H1 (cell line): ENCODE data around the gene MTPN. TPM values are rescaled to one million over a fixed set of nuclear protein-coding genes. Genes with fewer than 3 reads are reported as not detected.

Experiments used
- CTCF ChIA-PET: fragments of 300-600 bp; sonication (Branson Sonifier 250); formaldehyde crosslinking; loops from one replicate; lab custom pipeline; 2021; ENCODE audit not compliant: partially characterized antibody; lab: Charles Lee
- POLR2A ChIA-PET: fragments of 300-600 bp; sonication (Branson Sonifier 250); formaldehyde crosslinking; loops from one replicate; lab custom pipeline; 2021; ENCODE audit warnings: inconsistent platforms; ENCODE audit not compliant: partially characterized antibody; lab: Charles Lee
- DNase-seq, 2 experiments: peaks; one replicate each; pipeline versions ENCODE4 v3.0.0 to v3.0.0-alpha.2; 2010 to 2022; ENCODE audit warnings: low spot score in 2 of 2, low read depth in 1 of 2, mixed read lengths in 1 of 2
- FAIRE-seq: peaks from 2 replicates; lab custom pipeline; 2011; peaks lifted over from hg19 to GRCh38; lab: Jason Lieb, UNC
- H2AFZ ChIP-seq: 2 replicates; pipeline ENCODE4 v1.8.1; 2012; ENCODE audit warnings: low read length, inconsistent platforms
- H2AK5ac ChIP-seq: 2 replicates; pipeline ENCODE4 v1.6.1; 2013; ENCODE audit warnings: low read depth, low read length
- H2BK120ac ChIP-seq: replicated peaks from 2 replicates; pipeline ENCODE3; 2013; ENCODE audit warnings: low read depth, low read length, inconsistent platforms
- H2BK12ac ChIP-seq: 2 replicates; pipeline ENCODE4 v1.6.1; 2013; ENCODE audit warnings: low read depth, low read length
- H2BK15ac ChIP-seq: 2 replicates; pipeline ENCODE4 v1.6.1; 2013; ENCODE audit warnings: low read length
- H2BK20ac ChIP-seq: 2 replicates; pipeline ENCODE4 v1.6.1; 2013; ENCODE audit warnings: low read length
- H2BK5ac ChIP-seq: 2 replicates; pipeline ENCODE4 v1.6.1; 2013; ENCODE audit warnings: low read depth, low read length
- H3K14ac ChIP-seq: 2 replicates; pipeline ENCODE4 v1.6.1; 2013; ENCODE audit warnings: inconsistent platforms; ENCODE audit not compliant: insufficient read length
- H3K18ac ChIP-seq: 2 replicates; pipeline ENCODE4 v1.6.1; 2013; ENCODE audit warnings: low read length; ENCODE audit errors: extremely low read depth
- H3K23ac ChIP-seq: 2 replicates; pipeline ENCODE4 v1.6.1; 2013; ENCODE audit warnings: inconsistent platforms; ENCODE audit not compliant: insufficient read length
- H3K23me2 ChIP-seq: 2 replicates; pipeline ENCODE4 v1.6.1; 2013; ENCODE audit warnings: low read depth, low read length
- H3K27ac ChIP-seq: 2 replicates; pipeline ENCODE4 v1.6.1; 2011; ENCODE audit warnings: low read depth, low read length, inconsistent platforms
- H3K27me3 ChIP-seq, 4 experiments: replicated peaks in 1 of 4; 1 replicate in 1 of 4; 2 replicates in 3 of 4; pipeline versions ENCODE4 v1.6.1 to v1.8.1; 2011 to 2013; ENCODE audit warnings: low read length in 3 of 4, mild to moderate bottlenecking in 3 of 4, inconsistent platforms in 2 of 4, mixed read lengths in 2 of 4, moderate library complexity in 1 of 4; ENCODE audit not compliant: control insufficient read depth in 3 of 4, insufficient read depth in 3 of 4; ENCODE audit errors: extremely low read depth in 1 of 4
- H3K36me3 ChIP-seq, 4 experiments: 2 replicates each; pipeline versions ENCODE4 v1.6.1 to v1.8.1; 2011 to 2013; ENCODE audit warnings: mild to moderate bottlenecking in 4 of 4, low read length in 3 of 4, moderate library complexity in 2 of 4, control low read depth in 1 of 4, inconsistent platforms in 1 of 4; ENCODE audit not compliant: insufficient read depth in 4 of 4, control insufficient read depth in 2 of 4
- H3K4ac ChIP-seq: replicated peaks from 2 replicates; pipeline ENCODE3; 2013; ENCODE audit warnings: low read length, low read depth, mixed read lengths, inconsistent platforms; ENCODE audit not compliant: insufficient read length
- H3K4me1 ChIP-seq, 4 experiments: replicated peaks in 1 of 4; 1 replicate in 1 of 4; 2 replicates in 3 of 4; pipeline versions ENCODE4 v1.6.1 to v1.8.1; 2011 to 2013; ENCODE audit warnings: low read length in 3 of 4, inconsistent platforms in 2 of 4, mixed read lengths in 1 of 4; ENCODE audit not compliant: insufficient read depth in 4 of 4, control insufficient read depth in 3 of 4
- H3K4me2 ChIP-seq, 2 experiments: 2 replicates each; pipeline versions ENCODE4 v1.6.1 to v1.8.1; 2011 to 2013; ENCODE audit warnings: low read depth in 2 of 2, low read length in 2 of 2, control low read depth in 1 of 2, inconsistent platforms in 1 of 2, mild to moderate bottlenecking in 1 of 2; ENCODE audit not compliant: insufficient read depth in 1 of 2
- H3K4me3 ChIP-seq, 4 experiments: fragments of 200-600, 300-600 bp in 1 of 4; sonication (generic), shearing (Covaris generic), sonication (Bioruptor Twin) in 1 of 4; 2 replicates each; pipeline versions ENCODE4 v1.5.1 to v1.8.1; 2011 to 2016; ENCODE audit warnings: low read length in 4 of 4, low read depth in 3 of 4, control low read depth in 2 of 4, inconsistent platforms in 2 of 4, mild to moderate bottlenecking in 2 of 4, mixed read lengths in 1 of 4, moderate library complexity in 1 of 4; ENCODE audit not compliant: insufficient read depth in 2 of 4; ENCODE audit errors: extremely low read depth in 1 of 4
- H3K56ac ChIP-seq: replicated peaks from 2 replicates; pipeline ENCODE3; 2013; ENCODE audit warnings: low read depth, mild to moderate bottlenecking, mixed read lengths, low read length, inconsistent platforms; ENCODE audit not compliant: insufficient read length
- H3K79me1 ChIP-seq: 2 replicates; pipeline ENCODE4 v1.6.1; 2013; ENCODE audit warnings: low read depth, low read length, control low read depth
- H3K79me2 ChIP-seq, 2 experiments: 2 replicates each; pipeline versions ENCODE4 v1.6.1 to v1.8.1; 2012 to 2013; ENCODE audit warnings: low read length in 2 of 2, mild to moderate bottlenecking in 2 of 2, inconsistent platforms in 1 of 2; ENCODE audit not compliant: insufficient read depth in 2 of 2, control insufficient read depth in 1 of 2
- H3K9ac ChIP-seq, 4 experiments: replicated peaks in 1 of 4; 1 replicate in 1 of 4; 2 replicates in 3 of 4; pipeline versions ENCODE4 v1.6.1 to v1.8.1; 2011 to 2013; ENCODE audit warnings: low read depth in 3 of 4, low read length in 3 of 4, control low read depth in 2 of 4, mild to moderate bottlenecking in 2 of 4, moderate library complexity in 2 of 4, inconsistent platforms in 1 of 4; ENCODE audit errors: extremely low read depth in 1 of 4
- H3K9me3 ChIP-seq, 2 experiments: 2 replicates each; pipeline versions ENCODE4 v1.6.1 to v1.8.1; 2012 to 2013; ENCODE audit warnings: mild to moderate bottlenecking in 2 of 2, moderate library complexity in 2 of 2, control low read depth in 1 of 2, inconsistent platforms in 1 of 2, low read depth in 1 of 2, low read length in 1 of 2, mixed read lengths in 1 of 2; ENCODE audit not compliant: insufficient read depth in 2 of 2
- H4K20me1 ChIP-seq, 2 experiments: replicated peaks in 1 of 2; 2 replicates each; pipeline versions ENCODE3 to v1.8.1; 2011 to 2013; ENCODE audit warnings: inconsistent platforms in 2 of 2, low read length in 2 of 2, mild to moderate bottlenecking in 1 of 2; ENCODE audit not compliant: insufficient read depth in 2 of 2, control insufficient read depth in 1 of 2
- H4K5ac ChIP-seq: 2 replicates; pipeline ENCODE4 v1.6.1; 2013; ENCODE audit warnings: low read length, low read depth, mixed read lengths, inconsistent platforms; ENCODE audit not compliant: insufficient read length
- H4K8ac ChIP-seq: 2 replicates; pipeline ENCODE4 v1.8.0; 2013; ENCODE audit warnings: mild to moderate bottlenecking, moderate library complexity, low read length, inconsistent platforms; ENCODE audit not compliant: insufficient read depth; ENCODE audit errors: extremely low read depth
- H4K91ac ChIP-seq: replicated peaks from 2 replicates; pipeline ENCODE3; 2013; ENCODE audit warnings: low read length, mixed read lengths, inconsistent platforms; ENCODE audit not compliant: insufficient read length
- ASH2L ChIP-seq: fragments of 200-600, 300-600 bp; sonication (generic); IDR thresholded peaks from one replicate; pipeline ENCODE4 v1.7.1; 2017; ENCODE audit warnings: low read length
- BACH1 ChIP-seq: IDR thresholded peaks from 2 replicates; pipeline ENCODE4 v1.6.1; 2012; ENCODE audit warnings: low read length, improper control_type of control experiment
- EP300 ChIP-seq, 2 experiments: IDR thresholded peaks; 1 replicate in 1 of 2; 2 replicates in 1 of 2; pipeline ENCODE4 v1.6.1; 2011 to 2012; ENCODE audit warnings: low read depth in 2 of 2, low read length in 2 of 2, mild to moderate bottlenecking in 2 of 2, borderline replicate concordance in 1 of 2, inconsistent platforms in 1 of 2, moderate library complexity in 1 of 2
- EZH2 ChIP-seq: fragments of 200-600 bp; sonication (generic); IDR thresholded peaks from 2 replicates; pipeline ENCODE4 v1.7.1; 2012; ENCODE audit warnings: low read depth, mild to moderate bottlenecking, moderate library complexity, low read length, inconsistent platforms; ENCODE audit not compliant: severe bottlenecking
- JUN ChIP-seq: IDR thresholded peaks from 2 replicates; pipeline ENCODE4 v1.6.1; 2011; ENCODE audit warnings: low read depth, mild to moderate bottlenecking, improper control_type of control experiment, low read length
- NANOG ChIP-seq: IDR thresholded peaks from 2 replicates; pipeline ENCODE4 v1.6.1; 2011; ENCODE audit warnings: low read length, low read depth, mild to moderate bottlenecking, inconsistent platforms; ENCODE audit not compliant: insufficient read depth, poor library complexity, severe bottlenecking
- POLR2AphosphoS5 ChIP-seq: IDR thresholded peaks from 2 replicates; pipeline ENCODE4 v1.6.1; 2011; ENCODE audit warnings: low read depth, low read length
- RBBP5 ChIP-seq: IDR thresholded peaks from 2 replicates; pipeline ENCODE4 v1.7.1; 2012; ENCODE audit warnings: low read depth, mild to moderate bottlenecking, inconsistent platforms, low read length, moderate library complexity, borderline replicate concordance
- SIN3A ChIP-seq, 2 experiments: IDR thresholded peaks in 1 of 2; conservative IDR thresholded peaks in 1 of 2; 2 replicates each; pipeline ENCODE4 v1.6.1; 2011 to 2012; ENCODE audit warnings: low read length in 2 of 2, improper control_type of control experiment in 1 of 2, low read depth in 1 of 2, mild to moderate bottlenecking in 1 of 2
- SIRT6 ChIP-seq: IDR thresholded peaks from one replicate; pipeline ENCODE4 v1.7.1; 2012; ENCODE audit warnings: low read length, inconsistent platforms
- SP1 ChIP-seq: IDR thresholded peaks from 2 replicates; pipeline ENCODE4 v1.6.1; 2011; ENCODE audit warnings: low read depth, low read length
- polyA plus RNA-seq, 7 experiments: library from polyadenylated mRNA; depleted of rRNA in 3 of 7; stranded (reverse) in 5 of 7; unstranded in 2 of 7; fragments of >200 nt in 5 of 7; fragments of 200-250 nt in 2 of 7; gene quantifications; 1 replicate in 5 of 7; 2 replicates in 1 of 7; 4 replicates in 1 of 7; pipeline versions ENCODE4 v1.2.1 to v1.2.3, GENCODE V29; 2011 to 2013; ENCODE audit warnings: missing spikeins in 2 of 7, mixed read lengths in 2 of 7
- total RNA-seq: library from RNA; stranded (reverse); fragmentation: NEBNext Ultra II Directional; extraction: Animal tissue kit (Norgen Biotek cat#: 25700); gene quantifications from 2 replicates; pipeline ENCODE4 v1.2.1, GENCODE V29; 2021
- TF ChIP-seq, protein P1 (sequence below): IDR thresholded peaks from 2 replicates; pipeline ENCODE4 v1.6.1; 2012; ENCODE audit warnings: inconsistent platforms
- TF ChIP-seq, protein P2 (sequence below): IDR thresholded peaks from 2 replicates; pipeline ENCODE4 v1.6.1; 2011; ENCODE audit warnings: low read depth, mild to moderate bottlenecking, low read length; ENCODE audit not compliant: insufficient read depth

The MTPN gene
- total and polyA plus RNA-seq, 2 of the 8 experiments (the other 6 are each of a cell fraction or from before 2014, with no cell fraction given) = 33.0 to 101 TPM

DNA sequence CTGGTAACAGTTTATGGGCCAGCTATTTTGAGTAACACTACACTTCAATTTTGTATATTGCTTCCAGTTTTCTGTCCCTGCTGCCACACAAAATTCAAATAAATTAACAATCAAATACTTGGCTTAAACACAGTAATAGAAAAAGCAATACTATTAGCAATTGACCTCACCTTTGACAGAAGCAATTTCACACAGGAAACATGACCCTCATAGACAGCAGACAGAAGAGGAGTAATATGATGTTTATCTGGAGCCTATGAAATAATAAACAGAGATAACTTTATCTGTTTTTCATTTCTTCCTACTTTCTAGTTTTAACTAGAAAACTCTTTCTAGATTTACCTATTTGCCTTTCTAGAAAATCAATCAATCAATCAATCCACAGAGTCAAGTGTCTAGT, 26.7 kb downstream of the MTPN start:
- Histone ChIP-seq H3K56ac (no peak overlapping the region), H3K9ac (no peak overlapping the region), H3K14ac (no peak overlapping the region), H3K4me3 (no peak overlapping the region), H3K27me3 (no peaks in the 10 kb centered on the region), H3K23me2 (no peaks in the 10 kb centered on the region; the same call in 1 of the 2 replicates), H3K79me2 (peaks cover 0 to 31% of the 10 kb centered on the region in 2 experiments; a peak in 3 of 4 replicates), H4K20me1 (peaks cover 0 to 6% of the 10 kb centered on the region in 2 experiments), H3K4ac (no peak overlapping the region), H2AFZ (no peak overlapping the region), H2BK15ac (no peak overlapping the region), H3K4me1 (peaks cover 0 to 3% (median 0%) of the 10 kb centered on the region in 4 experiments; a peak in 1 of 7 replicates), H4K8ac (no peak overlapping the region), H2BK120ac (no peak overlapping the region), H3K18ac (no peak overlapping the region), H4K91ac (no peak overlapping the region), H2BK20ac (no peak overlapping the region), H2AK5ac (no peak overlapping the region), H2BK12ac (no peak overlapping the region), H3K27ac (no peak overlapping the region), H4K5ac (no peak overlapping the region), H3K36me3 (peaks cover 3 to 26% (median 10%) of the 10 kb centered on the region in 4 experiments), H3K79me1 (0 out of 2 replicates have a peak, but pooled peaks cover 2% of the 10 kb centered on the region), H3K23ac (no peak overlapping the region), H3K9me3 (no peaks in the 10 kb centered on the region), H2BK5ac (no peak overlapping the region), H3K4me2 (no peak overlapping the region)
- CTCF ChIA-PET = interaction anchor here (1.3 kb wide), 1 partner anchor 12 kb away, joined by 3 read pairs; no protein-coding TSS in a partner anchor
- POLR2A ChIA-PET = no interaction called here
- FAIRE-seq (no peak), DNase-seq (no peak)
- TF ChIP-seq RBBP5 = no peak
- TF ChIP-seq POLR2AphosphoS5 = no peak
- TF ChIP-seq EP300 (IDR thresholded peaks at IDR 0.05; ENCODE audit: borderline replicate concordance in 1 of 2, low read depth in 2 of 2, low read length in 2 of 2) = no peak
- TF ChIP-seq, protein P1, sequence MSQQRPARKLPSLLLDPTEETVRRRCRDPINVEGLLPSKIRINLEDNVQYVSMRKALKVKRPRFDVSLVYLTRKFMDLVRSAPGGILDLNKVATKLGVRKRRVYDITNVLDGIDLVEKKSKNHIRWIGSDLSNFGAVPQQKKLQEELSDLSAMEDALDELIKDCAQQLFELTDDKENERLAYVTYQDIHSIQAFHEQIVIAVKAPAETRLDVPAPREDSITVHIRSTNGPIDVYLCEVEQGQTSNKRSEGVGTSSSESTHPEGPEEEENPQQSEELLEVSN = no peak
- no peak for TF ChIP-seq BACH1
- no peak for TF ChIP-seq ASH2L
- no peak for TF ChIP-seq NANOG
- no peak for TF ChIP-seq JUN
- TF ChIP-seq, protein P2, sequence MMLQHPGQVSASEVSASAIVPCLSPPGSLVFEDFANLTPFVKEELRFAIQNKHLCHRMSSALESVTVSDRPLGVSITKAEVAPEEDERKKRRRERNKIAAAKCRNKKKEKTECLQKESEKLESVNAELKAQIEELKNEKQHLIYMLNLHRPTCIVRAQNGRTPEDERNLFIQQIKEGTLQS = no peak
- TF ChIP-seq SP1 = no peak
- no peak for TF ChIP-seq EZH2
- no peak for TF ChIP-seq SIN3A (conservative IDR thresholded peaks at IDR 0.05 in 1 of 2, IDR thresholded peaks at IDR 0.05 in 1 of 2; ENCODE audit: low read depth in 1 of 2, low read length in 2 of 2)
- no peak for TF ChIP-seq SIRT6
